K562 (cell line): ENCODE data around the gene POLD2. TPM values are rescaled to one million over a fixed set of nuclear protein-coding genes. Genes with fewer than 3 reads are reported as not detected.

Source experiments
- BCL6 ChIP-seq: fragments of 250-450 bp; sonication (Bioruptor Pico); IDR thresholded peaks from 2 replicates; pipeline ENCODE4 v1.4.0; 2020
- CHCHD3 ChIP-seq: fragments of 250-450 bp; sonication (Bioruptor Pico); IDR thresholded peaks from 2 replicates; pipeline ENCODE4 v2.1.2; 2022; ENCODE audit warnings: mild to moderate bottlenecking
- GTF2E2 ChIP-seq: fragments of 200-800 bp; sonication (Bioruptor generic); IDR thresholded peaks from 2 replicates; pipeline ENCODE4 v1.6.1; 2016; ENCODE audit warnings: missing genetic modification characterization, missing compliant biosample characterization
- HOXB6 ChIP-seq: fragments of 250-450 bp; sonication (Bioruptor Pico); IDR thresholded peaks from 2 replicates; pipeline ENCODE4 v1.5.1; 2022; ENCODE audit warnings: mild to moderate bottlenecking, borderline replicate concordance
- KLF6 ChIP-seq: fragments of 250-450 bp; sonication (Bioruptor Pico); IDR thresholded peaks from 2 replicates; pipeline ENCODE4 v1.4.0; 2020; ENCODE audit warnings: mild to moderate bottlenecking, moderate library complexity, borderline replicate concordance
- MCM2 ChIP-seq: fragments of 450-650 bp; IDR thresholded peaks from 2 replicates; pipeline ENCODE4 v1.6.1; 2017; ENCODE audit warnings: low read depth, mild to moderate bottlenecking
- MCM5 ChIP-seq: fragments of 450-650 bp; IDR thresholded peaks from 2 replicates; pipeline ENCODE4 v1.6.1; 2016; ENCODE audit warnings: low read depth
- MEF2D ChIP-seq: conservative IDR thresholded peaks from 2 replicates; pipeline ENCODE4 v1.6.1; 2016; ENCODE audit warnings: low read depth, missing genetic modification characterization, missing compliant biosample characterization
- NEUROD1 ChIP-seq: fragments of 150-350 bp; IDR thresholded peaks from 2 replicates; pipeline ENCODE4 v1.6.1; 2014; ENCODE audit warnings: borderline replicate concordance, low read length, low read depth; ENCODE audit not compliant: partially characterized antibody
- NFIX ChIP-seq: fragments of 250-450 bp; sonication (Bioruptor Pico); IDR thresholded peaks from 2 replicates; pipeline ENCODE4 v1.4.0; 2020; ENCODE audit warnings: low read depth, mild to moderate bottlenecking, moderate library complexity
- NFRKB ChIP-seq: fragments of 450-650 bp; IDR thresholded peaks from 2 replicates; pipeline ENCODE4 v1.6.1; 2016; ENCODE audit warnings: low read depth
- POLR2H ChIP-seq: IDR thresholded peaks from 2 replicates; pipeline ENCODE4 v1.6.1; 2016; ENCODE audit warnings: missing genetic modification characterization, low read depth, mild to moderate bottlenecking, control low read depth, missing compliant biosample characterization, moderate library complexity
- PTRF ChIP-seq: fragments of 450-650 bp; IDR thresholded peaks from 2 replicates; pipeline ENCODE4 v1.6.1; 2016; ENCODE audit warnings: mild to moderate bottlenecking, missing genetic modification characterization, missing compliant biosample characterization
- PTTG1 ChIP-seq: fragments of 450-650 bp; IDR thresholded peaks from 2 replicates; pipeline ENCODE4 v1.6.1; 2016; ENCODE audit warnings: low read depth, mild to moderate bottlenecking, missing genetic modification characterization, missing compliant biosample characterization
- RBM22 ChIP-seq: fragments of 200-400 bp; formaldehyde crosslinking; IDR thresholded peaks from 2 replicates; pipeline ENCODE4 v1.6.1; 2018; ENCODE audit warnings: low read length, low read depth; ENCODE audit not compliant: poor library complexity, severe bottlenecking
- RUNX1 ChIP-seq: sonication (generic); IDR thresholded peaks from 2 replicates; pipeline ENCODE4 v1.6.1; 2016; ENCODE audit warnings: antibody characterized with exemption, low read depth
- SAFB2 ChIP-seq: fragments of 200-400 bp; formaldehyde crosslinking; IDR thresholded peaks from 2 replicates; pipeline ENCODE4 v1.6.1; 2018; ENCODE audit warnings: borderline replicate concordance, low read length, low read depth, moderate library complexity; ENCODE audit not compliant: severe bottlenecking
- SMC3 ChIP-seq: conservative IDR thresholded peaks from 2 replicates; pipeline ENCODE4 v1.6.1; 2011; ENCODE audit warnings: low read depth, low read length, improper control_type of control experiment; ENCODE audit not compliant: insufficient read depth
- STAT5B ChIP-seq: fragments of 250-450 bp; sonication (Bioruptor Pico); IDR thresholded peaks from 2 replicates; pipeline ENCODE4 v1.8.0; 2021; ENCODE audit warnings: mild to moderate bottlenecking, inconsistent platforms
- TAF1 ChIP-seq: IDR thresholded peaks from 2 replicates; pipeline ENCODE4 v1.6.1; 2011; ENCODE audit warnings: mild to moderate bottlenecking, low read length, moderate library complexity; ENCODE audit not compliant: insufficient read depth, control insufficient read depth, severe bottlenecking; ENCODE audit errors: extremely low read depth
- ZNF140 ChIP-seq: fragments of 250-450 bp; sonication (Bioruptor Pico); IDR thresholded peaks from 2 replicates; pipeline ENCODE4 v1.8.0; 2021; ENCODE audit warnings: moderate library complexity, mild to moderate bottlenecking, inconsistent platforms
- ZNF76 ChIP-seq: fragments of 250-450 bp; sonication (Bioruptor Pico); IDR thresholded peaks from 2 replicates; pipeline ENCODE4 v1.4.0; 2020; ENCODE audit warnings: mild to moderate bottlenecking, moderate library complexity, borderline replicate concordance
- polyA plus RNA-seq, 8 experiments: library from polyadenylated mRNA; depleted of rRNA in 4 of 8; stranded (reverse) in 5 of 8; unstranded in 3 of 8; fragments of >200 nt; fragmentation: Nextera tagmentation in 2 of 8; fragmentation: Illumina TruSeq in 1 of 8; extraction: Ambion mirVana in 2 of 8; extraction: Trizol in 1 of 8; gene quantifications; 2 replicates each; pipeline versions ENCODE4 v1.2.1 to v1.2.3, GENCODE V29; 2011 to 2014; ENCODE audit warnings: inconsistent platforms in 1 of 8, missing spikeins in 1 of 8
- total RNA-seq, 7 experiments: library from RNA; depleted of rRNA in 6 of 7; stranded (reverse); fragments of >200 nt in 6 of 7; fragmentation: Illumina TruSeq in 2 of 7; extraction: Trizol in 2 of 7; gene quantifications; 2 replicates each; pipeline versions ENCODE4 v1.2.1 to v1.2.3, GENCODE V29; 2011 to 2021; ENCODE audit warnings: low replicate concordance in 1 of 7
- TF ChIP-seq, protein P1 (sequence below): sonication (generic); formaldehyde crosslinking; IDR thresholded peaks from 2 replicates; pipeline ENCODE4 v1.8.1; 2023; ENCODE audit warnings: mild to moderate bottlenecking, missing genetic modification reagents
- TF ChIP-seq, protein P2 (sequence below): fragments of 450-650 bp; IDR thresholded peaks from one replicate; pipeline ENCODE4 v1.6.1; 2018; ENCODE audit warnings: mild to moderate bottlenecking, moderate library complexity; ENCODE audit not compliant: partially characterized antibody
- TF ChIP-seq, protein P3 (sequence below): fragments of 250-450 bp; sonication (Bioruptor Pico); IDR thresholded peaks from 2 replicates; pipeline ENCODE4 v1.5.0; 2021
- TF ChIP-seq, protein P4 (sequence below): sonication (generic); formaldehyde crosslinking; IDR thresholded peaks from 2 replicates; pipeline ENCODE4 v1.8.0; 2022; ENCODE audit warnings: mild to moderate bottlenecking, missing genetic modification reagents

POLD2 gene
- total and polyA plus RNA-seq, 9 of the 15 experiments (the other 6 are each of a cell fraction or from before 2014, with no cell fraction given), result 29.7 to 259 (median 225) TPM

DNA sequence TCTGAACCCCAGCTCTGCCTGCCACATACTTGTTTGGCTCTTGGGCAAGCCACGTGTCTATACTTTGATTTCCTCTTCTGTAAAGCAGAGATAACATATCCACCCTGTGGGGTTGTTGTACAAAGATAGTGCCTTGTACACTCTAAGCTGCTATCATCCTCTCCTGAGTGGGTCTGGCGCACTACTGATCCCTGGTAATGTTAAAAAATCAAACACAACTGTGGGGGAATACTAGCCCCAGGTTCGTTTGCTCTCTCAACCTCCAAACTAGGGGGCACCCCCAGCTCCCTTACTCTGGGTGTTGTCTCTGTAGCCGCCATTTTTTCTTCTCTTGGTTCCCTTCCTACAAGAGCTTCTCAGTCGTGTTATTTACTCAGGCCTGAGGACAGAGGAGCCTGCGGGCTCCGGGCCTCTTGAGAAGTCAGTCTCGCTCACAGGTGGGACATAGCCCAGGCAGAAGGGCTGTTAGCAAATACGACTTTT lies 42.0 kb downstream of the POLD2 start (continued):
- TF ChIP-seq, protein P1, sequence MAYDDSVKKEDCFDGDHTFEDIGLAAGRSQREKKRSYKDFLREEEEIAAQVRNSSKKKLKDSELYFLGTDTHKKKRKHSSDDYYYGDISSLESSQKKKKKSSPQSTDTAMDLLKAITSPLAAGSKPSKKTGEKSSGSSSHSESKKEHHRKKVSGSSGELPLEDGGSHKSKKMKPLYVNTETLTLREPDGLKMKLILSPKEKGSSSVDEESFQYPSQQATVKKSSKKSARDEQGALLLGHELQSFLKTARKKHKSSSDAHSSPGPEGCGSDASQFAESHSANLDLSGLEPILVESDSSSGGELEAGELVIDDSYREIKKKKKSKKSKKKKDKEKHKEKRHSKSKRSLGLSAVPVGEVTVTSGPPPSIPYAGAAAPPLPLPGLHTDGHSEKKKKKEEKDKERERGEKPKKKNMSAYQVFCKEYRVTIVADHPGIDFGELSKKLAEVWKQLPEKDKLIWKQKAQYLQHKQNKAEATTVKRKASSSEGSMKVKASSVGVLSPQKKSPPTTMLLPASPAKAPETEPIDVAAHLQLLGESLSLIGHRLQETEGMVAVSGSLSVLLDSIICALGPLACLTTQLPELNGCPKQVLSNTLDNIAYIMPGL (CRISPR knock-in tag), result no peak
- TF ChIP-seq, protein P2, sequence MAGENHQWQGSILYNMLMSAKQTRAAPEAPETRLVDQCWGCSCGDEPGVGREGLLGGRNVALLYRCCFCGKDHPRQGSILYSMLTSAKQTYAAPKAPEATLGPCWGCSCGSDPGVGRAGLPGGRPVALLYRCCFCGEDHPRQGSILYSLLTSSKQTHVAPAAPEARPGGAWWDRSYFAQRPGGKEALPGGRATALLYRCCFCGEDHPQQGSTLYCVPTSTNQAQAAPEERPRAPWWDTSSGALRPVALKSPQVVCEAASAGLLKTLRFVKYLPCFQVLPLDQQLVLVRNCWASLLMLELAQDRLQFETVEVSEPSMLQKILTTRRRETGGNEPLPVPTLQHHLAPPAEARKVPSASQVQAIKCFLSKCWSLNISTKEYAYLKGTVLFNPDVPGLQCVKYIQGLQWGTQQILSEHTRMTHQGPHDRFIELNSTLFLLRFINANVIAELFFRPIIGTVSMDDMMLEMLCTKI, result no peak
- TF ChIP-seq PTTG1 (tag), result no peak
- TF ChIP-seq MEF2D (tag), result 0 out of 2 replicates have a peak, but pooled peaks have one; percentile 63
- TF ChIP-seq ZNF140 (CRISPR knock-in tag), result no peak
- no peak for TF ChIP-seq RBM22
- TF ChIP-seq, protein P3, sequence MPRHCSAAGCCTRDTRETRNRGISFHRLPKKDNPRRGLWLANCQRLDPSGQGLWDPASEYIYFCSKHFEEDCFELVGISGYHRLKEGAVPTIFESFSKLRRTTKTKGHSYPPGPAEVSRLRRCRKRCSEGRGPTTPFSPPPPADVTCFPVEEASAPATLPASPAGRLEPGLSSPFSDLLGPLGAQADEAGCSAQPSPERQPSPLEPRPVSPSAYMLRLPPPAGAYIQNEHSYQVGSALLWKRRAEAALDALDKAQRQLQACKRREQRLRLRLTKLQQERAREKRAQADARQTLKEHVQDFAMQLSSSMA (CRISPR knock-in tag), result no peak
- no peak for TF ChIP-seq NFIX (CRISPR knock-in tag)
- TF ChIP-seq MCM5, result no peak
- TF ChIP-seq TAF1, result no peak
- no peak for TF ChIP-seq SAFB2
- TF ChIP-seq GTF2E2 (tag), result no peak
- TF ChIP-seq BCL6, result peak; percentile 54; the same call in 1 of the 2 replicates
- no peak for TF ChIP-seq SMC3
- TF ChIP-seq NEUROD1, result no peak
- TF ChIP-seq MCM2, result no peak
- no peak for TF ChIP-seq POLR2H (tag)
- TF ChIP-seq ZNF76 (CRISPR knock-in tag), result no peak
- TF ChIP-seq RUNX1, result no peak
- no peak for TF ChIP-seq CHCHD3 (CRISPR knock-in tag)
- no peak for TF ChIP-seq STAT5B (CRISPR knock-in tag)
- TF ChIP-seq NFRKB, result no peak
- TF ChIP-seq PTRF (tag), result no peak
- TF ChIP-seq HOXB6 (CRISPR knock-in tag), result no peak
- no peak; the same call in 1 of the 2 replicates for TF ChIP-seq KLF6 (CRISPR knock-in tag)
- TF ChIP-seq, protein P4, sequence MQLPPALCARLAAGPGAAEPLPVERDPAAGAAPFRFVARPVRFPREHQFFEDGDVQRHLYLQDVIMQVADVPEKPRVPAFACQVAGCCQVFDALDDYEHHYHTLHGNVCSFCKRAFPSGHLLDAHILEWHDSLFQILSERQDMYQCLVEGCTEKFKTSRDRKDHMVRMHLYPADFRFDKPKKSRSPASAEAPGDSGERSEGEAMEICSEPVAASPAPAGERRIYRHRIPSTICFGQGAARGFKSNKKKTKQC (CRISPR knock-in tag), result no peak; the same call in 1 of the 2 replicates
